Body of pancreas (tissue), 4 donors: ENCODE results near the gene VPS33A. TPM values are rescaled to one million over a fixed set of nuclear protein-coding genes. Genes with fewer than 3 reads are reported as not detected.

Experiments used
- ATAC-seq: fragments of 150-250 bp; one replicate; pipeline ENCODE4 v1.9.1; 2016
- DNase-seq, 4 donors: peaks; one replicate each; pipeline ENCODE4 v3.0.0-alpha.2; 2019
- H3K27ac ChIP-seq, 4 donors: fragments of 200-600 bp; sonication (generic); 1 replicate in 3 of 4; 2 replicates in 1 of 4; pipeline versions ENCODE4 v1.5.1 to v1.6.1; 2016 to 2019; ENCODE audit warnings: mild to moderate bottlenecking in 1 of 4, mixed read lengths in 1 of 4, moderate library complexity in 1 of 4
- H3K27me3 ChIP-seq, 2 donors: fragments of 200-600 bp; sonication (generic); one replicate each; pipeline ENCODE4 v1.6.0; 2016; ENCODE audit warnings: mild to moderate bottlenecking in 1 of 2
- H3K36me3 ChIP-seq, 2 donors: fragments of 200-600 bp; sonication (generic); replicated peaks in 1 of 2; 2 replicates each; pipeline ENCODE4 v1.5.1; 2016; ENCODE audit warnings: low read depth in 2 of 2; ENCODE audit not compliant: insufficient read depth in 1 of 2
- H3K4me1 ChIP-seq: fragments of 200-600 bp; sonication (generic); one replicate; pipeline ENCODE4 v1.6.0; 2016
- H3K4me3 ChIP-seq, 2 donors: fragments of 200-600 bp; sonication (generic); 1 replicate in 1 of 2; 2 replicates in 1 of 2; pipeline ENCODE4 v1.5.1; 2016 to 2019
- H3K9me3 ChIP-seq, 3 donors: fragments of 200-600 bp; sonication (generic); 1 replicate in 2 of 3; 2 replicates in 1 of 3; pipeline ENCODE4 v1.5.1; 2016
- POLR2A ChIP-seq, 3 donors: fragments of 450-650 bp; IDR thresholded peaks; one replicate each; pipeline ENCODE4 v1.6.1; 2016; ENCODE audit warnings: antibody characterized with exemption in 3 of 3, mild to moderate bottlenecking in 2 of 3
- WGBS, 2 donors: methylation state at CpG; one replicate each; pipeline ENCODE4 v1.1.5; 2017; 5-methylcytosine and 5-hydroxymethylcytosine counted together
- intact Hi-C: fragments of 100-400 bp; cut with DNase I; formaldehyde crosslinking; loops from one replicate; pipeline ENCODE4 v1.15.1; 2023
- total RNA-seq, 2 donors: library from RNA; depleted of rRNA; stranded (reverse); fragments of >200 nt; gene quantifications; one replicate each; pipeline ENCODE4 v1.1.0, GENCODE V29; 2016
- TF ChIP-seq, protein P1 (sequence below), 7 experiments: fragments of 450-650 bp in 4 of 7; fragments of 200-600 bp in 3 of 7; sonication (generic) in 3 of 7; IDR thresholded peaks; one replicate each; pipeline ENCODE4 v1.5.1; 2016 to 2019; ENCODE audit warnings: antibody characterized with exemption in 7 of 7

The VPS33A gene
- total RNA-seq, 2 donors from 2014 or later, result 7.3 to 9.9 TPM

DNA sequence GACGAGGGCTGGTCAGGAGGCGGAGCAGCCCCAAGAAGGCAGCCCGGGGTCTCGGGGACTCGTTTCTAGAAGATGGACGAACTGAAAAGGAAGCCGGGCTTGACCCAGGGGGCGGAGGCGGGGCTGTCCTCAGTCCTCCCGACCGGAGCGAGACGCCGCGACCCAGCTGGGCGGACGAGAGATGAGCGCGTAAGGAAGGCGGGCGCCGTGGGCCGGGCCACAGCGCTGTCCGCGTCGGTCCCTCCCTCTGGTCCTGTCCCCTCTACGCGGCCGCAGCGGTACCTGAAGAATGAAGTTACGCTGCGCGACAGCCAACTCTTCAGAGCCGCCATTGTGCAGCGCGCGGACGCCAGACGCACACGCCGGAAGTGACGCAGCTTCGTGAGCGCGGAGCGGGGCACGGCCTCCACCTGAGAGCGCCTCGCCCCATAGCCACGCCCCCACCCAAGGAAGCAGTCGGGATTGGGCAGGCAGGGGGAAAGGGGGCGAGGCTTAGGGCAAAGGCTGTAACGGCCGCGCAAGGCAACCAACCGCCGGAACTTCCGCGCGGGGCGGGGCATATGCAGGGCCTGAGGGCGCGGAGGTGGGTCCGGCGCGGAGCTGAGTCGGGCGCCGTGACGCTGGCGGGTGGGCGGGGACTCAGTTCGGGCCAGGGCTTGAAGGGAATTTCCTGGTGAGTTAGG lies 40.5 kb downstream of the VPS33A start, which contains the start of gene DIABLO:
TSS of gene DIABLO (minus strand) at position 370 of the 683 bp plus-strand sequence. CDS start at position 332, 38 bp downstream.
- Histone ChIP-seq H3K36me3 (peaks cover 0 to 3% of the 10 kb centered on the region in 2 donors), H3K9me3 (no peaks in the 10 kb centered on the region), H3K4me3 (peak within 1 kb of the TSS; percentile 83 to 95), H3K4me1 (peaks cover 26% of the 10 kb centered on the region), H3K27me3 (no peaks in the 10 kb centered on the region), H3K27ac (peak within 1 kb of the TSS; percentile 85 to 99 (median 94))
- DNase-seq (peak; percentile 100), ATAC-seq (peak; percentile 97)
- intact Hi-C loops, result no loop called here
- peak; percentile 96 to 97 (median 97) for TF ChIP-seq POLR2A (IDR thresholded peaks at IDR 0.05)
- TF ChIP-seq, protein P1, sequence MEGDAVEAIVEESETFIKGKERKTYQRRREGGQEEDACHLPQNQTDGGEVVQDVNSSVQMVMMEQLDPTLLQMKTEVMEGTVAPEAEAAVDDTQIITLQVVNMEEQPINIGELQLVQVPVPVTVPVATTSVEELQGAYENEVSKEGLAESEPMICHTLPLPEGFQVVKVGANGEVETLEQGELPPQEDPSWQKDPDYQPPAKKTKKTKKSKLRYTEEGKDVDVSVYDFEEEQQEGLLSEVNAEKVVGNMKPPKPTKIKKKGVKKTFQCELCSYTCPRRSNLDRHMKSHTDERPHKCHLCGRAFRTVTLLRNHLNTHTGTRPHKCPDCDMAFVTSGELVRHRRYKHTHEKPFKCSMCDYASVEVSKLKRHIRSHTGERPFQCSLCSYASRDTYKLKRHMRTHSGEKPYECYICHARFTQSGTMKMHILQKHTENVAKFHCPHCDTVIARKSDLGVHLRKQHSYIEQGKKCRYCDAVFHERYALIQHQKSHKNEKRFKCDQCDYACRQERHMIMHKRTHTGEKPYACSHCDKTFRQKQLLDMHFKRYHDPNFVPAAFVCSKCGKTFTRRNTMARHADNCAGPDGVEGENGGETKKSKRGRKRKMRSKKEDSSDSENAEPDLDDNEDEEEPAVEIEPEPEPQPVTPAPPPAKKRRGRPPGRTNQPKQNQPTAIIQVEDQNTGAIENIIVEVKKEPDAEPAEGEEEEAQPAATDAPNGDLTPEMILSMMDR (IDR thresholded peaks at IDR 0.05), result no peak
- WGBS, 2 donors, result 0% methylated on average over 12 to 74 of the region's 74 CpGs

DNA sequence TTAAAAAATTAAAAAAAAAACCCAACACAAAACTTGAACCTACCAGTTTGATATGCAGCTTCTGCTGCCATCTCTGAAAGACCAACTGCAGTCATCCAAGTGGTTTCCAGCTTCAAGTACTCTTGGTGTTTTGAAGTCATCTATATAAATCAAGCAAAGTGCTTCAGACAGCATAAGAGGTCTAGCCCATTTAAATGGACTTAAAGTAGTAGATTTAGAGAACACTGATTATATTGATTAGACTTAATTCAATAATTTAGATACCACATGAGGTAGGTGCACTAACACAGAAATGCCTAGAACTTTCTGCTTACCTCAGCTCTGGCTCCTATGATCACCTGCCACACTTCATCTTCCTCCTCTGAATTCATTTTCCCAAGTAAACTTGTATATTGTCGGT lies 49.8 kb downstream of the VPS33A start:
- Histone ChIP-seq H3K4me1 (no peaks in the 10 kb centered on the region), H3K27ac (no peak overlapping the region), H3K36me3 (peaks cover 16 to 43% of the 10 kb centered on the region in 2 donors), H3K9me3 (no peaks in the 10 kb centered on the region), H3K27me3 (no peaks in the 10 kb centered on the region), H3K4me3 (no peak overlapping the region)
- no peak for TF ChIP-seq POLR2A (IDR thresholded peaks at IDR 0.05)
- TF ChIP-seq, protein P1 (IDR thresholded peaks at IDR 0.05), result no peak
- DNase-seq, result no peak
- 81 to 94% methylated on average over 1 of the region's 1 CpG for WGBS, 2 donors
- ATAC-seq, result no peak
- intact Hi-C loops, result no loop called here

DNA sequence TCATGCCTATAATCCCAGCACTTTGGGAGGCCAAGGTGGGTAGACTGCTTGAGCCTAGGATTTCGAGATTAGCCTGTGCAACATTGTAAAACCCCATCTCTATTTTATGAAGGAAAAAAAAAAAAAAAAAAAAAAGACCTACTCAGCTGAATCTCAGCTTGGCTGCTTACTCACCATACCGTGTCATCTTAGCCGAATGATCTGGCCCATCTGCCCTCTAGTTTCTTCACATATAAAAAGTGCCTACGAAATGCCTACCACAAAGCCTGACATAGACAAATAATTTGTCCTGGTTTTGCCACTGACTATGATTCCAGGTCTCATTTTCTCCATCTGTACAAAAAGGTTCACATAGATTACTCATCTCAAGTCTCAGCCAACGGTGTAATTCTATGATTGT lies 50.5 kb downstream of the VPS33A start:
- Histone ChIP-seq H3K36me3 (peaks cover 16 to 41% of the 10 kb centered on the region in 2 donors), H3K27me3 (no peaks in the 10 kb centered on the region), H3K4me3 (no peak overlapping the region), H3K4me1 (no peaks in the 10 kb centered on the region), H3K27ac (no peak overlapping the region), H3K9me3 (no peaks in the 10 kb centered on the region)
- intact Hi-C loops, result no loop called here
- WGBS, 2 donors, result 78 to 86% methylated on average over 5 of the region's 5 CpGs
- ATAC-seq, result no peak
- no peak for TF ChIP-seq POLR2A (IDR thresholded peaks at IDR 0.05)
- TF ChIP-seq, protein P1 (IDR thresholded peaks at IDR 0.05), result no peak
- DNase-seq, result no peak

DNA sequence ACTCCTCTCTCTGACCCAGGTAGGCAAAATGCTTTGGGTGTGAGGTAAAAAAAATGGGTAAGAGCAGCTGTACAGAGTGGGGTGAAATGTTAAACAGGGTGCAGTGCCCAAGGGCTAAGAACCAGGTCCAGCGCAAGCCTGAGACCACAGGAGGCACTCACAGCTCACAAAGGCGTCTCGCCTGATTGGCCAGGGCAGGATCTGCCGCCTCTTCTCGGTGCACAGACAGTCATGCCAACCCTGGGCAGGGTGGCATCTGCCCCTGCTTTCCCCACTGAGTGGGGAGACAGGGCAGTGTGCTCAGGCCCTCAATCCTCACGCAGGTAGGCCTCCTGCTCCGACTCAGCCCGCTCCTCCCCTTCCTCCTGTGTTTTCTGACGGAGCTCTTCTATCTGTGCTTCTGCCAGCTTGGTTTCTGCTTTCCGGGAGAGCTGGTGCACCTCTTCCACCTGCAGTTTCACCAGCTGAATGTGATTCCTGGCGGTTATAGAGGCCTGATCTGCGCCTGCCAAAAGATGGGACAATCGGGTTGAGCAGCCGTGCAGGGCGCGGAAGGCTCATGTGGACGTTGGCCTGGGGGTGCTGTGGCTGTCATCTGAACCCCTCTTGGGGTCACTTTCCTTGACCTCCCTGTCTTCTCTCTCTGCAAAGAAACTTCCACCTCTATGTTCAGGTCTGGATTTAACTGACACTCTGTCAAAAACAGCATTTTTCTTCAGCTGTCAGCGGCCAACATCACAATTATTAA lies 58.0 kb downstream of the VPS33A start:
- no peak for ATAC-seq
- H3K27ac ChIP-seq, result no peak overlapping the region
- intact Hi-C loops, result no loop called here
- peaks cover 4 to 8% of the 10 kb centered on the region in 2 donors for H3K36me3 ChIP-seq
- peaks cover 13% of the 10 kb centered on the region for H3K4me1 ChIP-seq
- 95 to 96% methylated on average over 17 to 18 of the region's 18 CpGs for WGBS, 2 donors
- H3K27me3 ChIP-seq, result peaks cover 0 to 7% of the 10 kb centered on the region in 2 donors
- H3K9me3 ChIP-seq, result no peaks in the 10 kb centered on the region
- TF ChIP-seq POLR2A (IDR thresholded peaks at IDR 0.05), result no peak
- TF ChIP-seq, protein P1 (IDR thresholded peaks at IDR 0.05), result no peak
- DNase-seq, result no peak
- H3K4me3 ChIP-seq, result no peak overlapping the region
